Immature natural killer cell (primary cell): ENCODE measurements around the gene LILRA1. TPM values are rescaled to one million over a fixed set of nuclear protein-coding genes. Genes with fewer than 3 reads are reported as not detected.
"Not testable (repeated sequence)": the region's sequence is repeated elsewhere in the genome, so short reads cannot be mapped to it uniquely, and the experiment has no call there.

Experiments
- DNase-seq, 3 donors: peaks; one replicate each; pipeline ENCODE4 v3.0.0; 2022; ENCODE audit warnings: mixed read lengths in 1 of 3
- H3K27ac Mint-ChIP-seq, 6 donors: one replicate each; pipeline ENCODE4 v1.8.0; 2020; ENCODE audit warnings: mixed read lengths in 6 of 6, mild to moderate bottlenecking in 5 of 6, inconsistent platforms in 4 of 6, moderate library complexity in 3 of 6
- H3K27me3 Mint-ChIP-seq, 3 donors: one replicate each; pipeline ENCODE4 v1.8.0; 2020 to 2021; ENCODE audit warnings: low read depth in 3 of 3, mild to moderate bottlenecking in 3 of 3, mixed read lengths in 3 of 3, moderate library complexity in 3 of 3, inconsistent platforms in 1 of 3
- H3K36me3 Mint-ChIP-seq, 3 donors: one replicate each; pipeline ENCODE4 v1.8.0; 2020; ENCODE audit warnings: mixed read lengths in 3 of 3, inconsistent platforms in 2 of 3, mild to moderate bottlenecking in 2 of 3
- H3K4me1 Mint-ChIP-seq, 2 donors: one replicate each; pipeline ENCODE4 v1.8.0; 2020; ENCODE audit warnings: inconsistent platforms in 2 of 2, mild to moderate bottlenecking in 2 of 2, mixed read lengths in 2 of 2, moderate library complexity in 1 of 2
- H3K4me3 Mint-ChIP-seq, 5 donors: one replicate each; pipeline ENCODE4 v1.8.0; 2020; ENCODE audit warnings: mild to moderate bottlenecking in 5 of 5, mixed read lengths in 5 of 5, inconsistent platforms in 3 of 5, moderate library complexity in 3 of 5
- H3K9me3 Mint-ChIP-seq, 6 donors: one replicate each; pipeline ENCODE4 v1.8.0; 2020; ENCODE audit warnings: mild to moderate bottlenecking in 6 of 6, mixed read lengths in 6 of 6, inconsistent platforms in 4 of 6, moderate library complexity in 3 of 6
- polyA plus RNA-seq, 3 donors: library from polyadenylated mRNA; unstranded; fragments of 300-500 nt; fragmentation: Illumina TruSeq; gene quantifications; one replicate each; pipeline ENCODE4 v1.2.3, GENCODE V29; 2021

Gene LILRA1
- polyA plus RNA-seq, 3 donors from 2014 or later, result 0.47 to 3.4 (median 1.1) TPM

DNA sequence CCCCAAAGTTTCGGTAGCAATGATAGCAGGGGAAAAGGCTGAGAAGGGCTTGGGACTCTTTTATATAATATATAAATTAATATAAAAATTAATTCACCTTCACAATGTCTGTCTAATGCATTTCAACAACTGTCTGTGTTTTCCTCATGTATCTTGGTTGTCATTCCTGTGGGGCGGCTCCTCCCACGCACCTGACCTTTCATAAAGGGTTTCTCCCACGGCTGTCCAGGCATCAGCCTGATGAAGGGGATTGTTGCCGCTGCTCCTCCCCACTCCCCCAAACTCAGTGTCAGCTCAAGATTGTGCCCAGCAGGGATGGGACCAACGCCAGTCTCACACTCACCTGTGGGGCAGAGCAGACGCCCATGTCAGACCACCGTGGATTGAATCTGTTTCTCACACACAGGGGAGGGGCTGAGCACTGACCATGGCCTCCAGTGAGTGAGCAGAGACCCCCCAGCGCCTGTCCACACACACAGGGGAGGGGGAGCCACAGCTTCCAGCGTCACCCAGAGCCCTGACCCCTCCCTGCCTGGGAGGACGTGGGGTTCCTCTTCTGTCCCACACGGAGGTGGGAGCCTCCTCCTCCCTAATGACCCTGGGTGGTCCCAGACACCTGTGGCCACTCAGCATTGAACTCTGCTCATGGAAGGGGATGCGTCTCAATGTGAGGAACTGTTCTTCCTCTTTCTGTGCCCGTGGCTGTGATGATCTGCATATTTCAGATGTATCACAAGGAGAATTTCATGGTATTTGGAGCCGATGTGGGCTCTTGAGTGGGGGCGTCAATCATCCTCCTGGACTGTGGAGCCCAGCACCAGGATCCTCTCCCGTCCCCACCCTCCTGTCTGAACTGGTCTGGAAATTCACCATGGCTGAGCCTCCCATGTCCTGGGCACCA is 21.5 kb upstream of the LILRA1 start:
- H3K36me3 Mint-ChIP-seq, result not testable (repeated sequence)
- peaks cover 11 to 24% (median 16%) of the 10 kb centered on the region in 3 donors for H3K27me3 Mint-ChIP-seq

DNA sequence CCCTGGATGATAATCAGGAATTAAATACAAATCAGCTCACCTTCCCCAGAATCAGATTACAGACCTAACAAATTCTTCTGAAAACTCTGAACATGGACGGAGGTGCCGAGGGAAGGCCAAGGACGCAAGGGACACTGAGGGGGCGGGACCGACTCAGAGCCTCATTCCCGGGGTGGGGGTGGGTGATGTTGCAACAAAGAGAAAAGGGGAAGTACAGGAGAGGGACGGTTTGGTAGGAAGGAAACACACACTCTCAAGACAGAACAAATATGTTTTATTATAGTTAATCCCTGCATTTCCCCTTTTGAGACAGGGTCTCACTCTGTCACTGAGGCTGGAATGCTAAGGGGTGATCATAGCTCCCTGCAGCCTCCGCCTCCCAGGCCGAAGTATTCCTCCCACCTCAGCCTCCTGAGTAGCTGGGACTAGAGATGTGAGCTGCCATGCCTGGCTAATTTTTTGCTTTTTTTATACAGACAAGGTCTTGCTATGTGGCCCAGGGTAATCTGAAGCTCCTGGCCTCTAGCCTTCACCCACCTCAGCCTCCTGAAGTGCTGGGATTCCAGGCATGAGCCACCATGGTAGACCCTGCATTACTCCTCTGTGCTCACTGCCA is 20.6 kb upstream of the LILRA1 start:
- no peaks in the 10 kb centered on the region for H3K36me3 Mint-ChIP-seq
- no peak for DNase-seq
- H3K27me3 Mint-ChIP-seq, result peaks cover 11 to 24% (median 16%) of the 10 kb centered on the region in 3 donors
- H3K4me1 Mint-ChIP-seq, result peaks cover 25 to 26% of the 10 kb centered on the region in 2 donors
- no peak overlapping the region for H3K27ac Mint-ChIP-seq
- H3K4me3 Mint-ChIP-seq, result peak overlapping the region in 2 of 5 donors; percentile 49 to 67
- H3K9me3 Mint-ChIP-seq, result no peaks in the 10 kb centered on the region

More for the DNA sequence above, 21.5 kb upstream of the LILRA1 start:
- DNase-seq, H3K9me3 Mint-ChIP-seq, H3K4me3 Mint-ChIP-seq, H3K27ac Mint-ChIP-seq: not testable (repeated sequence)
- H3K4me1 Mint-ChIP-seq, result peaks cover 26 to 32% of the 10 kb centered on the region in 2 donors

DNA sequence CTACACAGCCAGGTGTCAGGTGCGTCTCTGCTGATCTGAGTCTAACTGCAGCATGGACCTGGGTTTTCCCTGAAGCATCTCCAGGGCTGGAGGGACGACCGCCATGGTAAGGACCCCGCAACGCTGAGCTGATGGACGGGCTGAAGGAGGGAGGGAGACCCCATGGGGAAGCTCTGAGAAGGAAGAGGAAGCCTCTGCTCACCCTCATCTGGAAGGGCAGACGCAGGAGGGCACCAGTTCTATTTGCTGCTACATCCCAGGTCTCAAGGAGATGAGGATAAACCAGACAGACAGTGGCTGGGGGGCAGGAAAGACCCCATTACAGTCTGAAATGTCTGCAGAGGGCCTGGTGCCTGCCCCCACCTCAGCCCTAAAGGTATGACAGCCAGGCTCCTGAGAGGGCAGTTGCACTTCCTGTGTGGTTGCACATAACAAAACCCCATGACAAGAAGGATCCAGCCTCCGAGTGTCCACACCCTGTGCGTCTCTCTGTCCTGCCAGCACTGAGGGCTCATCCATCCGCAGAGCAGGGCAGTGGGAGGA is 20.0 kb upstream of the LILRA1 start, which contains the start of gene LILRA2:
TSS of gene LILRA2 (plus strand) at position 461 of the 543 bp plus-strand sequence. CDS start 89 bp downstream, outside the sequence.
- peaks cover 19 to 20% of the 10 kb centered on the region in 2 donors for H3K4me1 Mint-ChIP-seq
- H3K27me3 Mint-ChIP-seq, result peaks cover 11 to 24% (median 16%) of the 10 kb centered on the region in 3 donors
- no peaks in the 10 kb centered on the region for H3K9me3 Mint-ChIP-seq
- DNase-seq, result peak in 2 of 3 donors; percentile 17 to 19
- H3K27ac Mint-ChIP-seq, result no peak within 1 kb of the TSS
- peak within 1 kb of the TSS in 4 of 5 donors; percentile 25 to 67 (median 42) for H3K4me3 Mint-ChIP-seq
- no peaks in the 10 kb centered on the region for H3K36me3 Mint-ChIP-seq

DNA sequence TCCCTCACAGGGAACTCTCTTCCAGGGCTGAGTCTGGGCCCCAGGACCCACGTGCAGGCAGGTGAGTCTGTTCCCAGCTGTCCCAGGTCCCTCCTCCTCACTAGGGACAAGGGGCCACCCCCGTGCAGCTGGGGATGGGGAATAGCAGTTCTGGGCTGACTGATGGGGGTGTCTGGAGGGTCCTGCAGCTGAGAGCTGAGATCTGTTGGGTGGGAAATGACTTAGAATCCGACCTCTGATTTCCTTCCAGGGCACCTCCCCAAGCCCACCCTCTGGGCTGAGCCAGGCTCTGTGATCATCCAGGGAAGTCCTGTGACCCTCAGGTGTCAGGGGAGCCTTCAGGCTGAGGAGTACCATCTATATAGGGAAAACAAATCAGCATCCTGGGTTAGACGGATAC is 19.4 kb upstream of the LILRA1 start:
- no peaks in the 10 kb centered on the region for H3K36me3 Mint-ChIP-seq
- peaks cover 13 to 16% of the 10 kb centered on the region in 2 donors for H3K4me1 Mint-ChIP-seq
- H3K9me3 Mint-ChIP-seq, result peaks cover 0 to 2% (median 0%) of the 10 kb centered on the region in 6 donors
- H3K27ac Mint-ChIP-seq, result no peak overlapping the region
- peaks cover 8 to 27% (median 16%) of the 10 kb centered on the region in 3 donors for H3K27me3 Mint-ChIP-seq
- no peak for DNase-seq
- peak overlapping the region in 2 of 5 donors; percentile 35 to 67 for H3K4me3 Mint-ChIP-seq

DNA sequence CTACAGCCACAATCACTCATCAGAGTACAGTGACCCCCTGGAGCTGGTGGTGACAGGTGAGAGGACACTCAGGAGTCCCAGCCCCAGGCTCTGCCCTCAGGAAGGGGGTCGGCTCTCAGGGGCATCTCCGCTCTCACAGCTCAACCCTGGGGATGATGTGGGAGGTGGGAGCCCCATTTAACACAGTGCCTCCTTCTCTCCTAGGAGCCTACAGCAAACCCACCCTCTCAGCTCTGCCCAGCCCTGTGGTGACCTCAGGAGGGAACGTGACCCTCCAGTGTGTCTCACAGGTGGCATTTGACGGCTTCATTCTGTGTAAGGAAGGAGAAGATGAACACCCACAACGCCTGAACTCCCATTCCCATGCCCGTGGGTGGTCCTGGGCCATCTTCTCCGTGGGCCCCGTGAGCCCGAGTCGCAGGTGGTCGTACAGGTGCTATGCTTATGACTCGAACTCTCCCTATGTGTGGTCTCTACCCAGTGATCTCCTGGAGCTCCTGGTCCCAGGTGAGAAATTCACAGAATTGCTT is 18.8 kb upstream of the LILRA1 start:
- peaks cover 0 to 2% (median 0%) of the 10 kb centered on the region in 6 donors for H3K9me3 Mint-ChIP-seq
- H3K4me3 Mint-ChIP-seq, result no peak overlapping the region
- H3K36me3 Mint-ChIP-seq, result no peaks in the 10 kb centered on the region
- peaks cover 13 to 16% of the 10 kb centered on the region in 2 donors for H3K4me1 Mint-ChIP-seq
- no peak overlapping the region for H3K27ac Mint-ChIP-seq
- no peak for DNase-seq
- peaks cover 7 to 28% (median 15%) of the 10 kb centered on the region in 3 donors for H3K27me3 Mint-ChIP-seq

DNA sequence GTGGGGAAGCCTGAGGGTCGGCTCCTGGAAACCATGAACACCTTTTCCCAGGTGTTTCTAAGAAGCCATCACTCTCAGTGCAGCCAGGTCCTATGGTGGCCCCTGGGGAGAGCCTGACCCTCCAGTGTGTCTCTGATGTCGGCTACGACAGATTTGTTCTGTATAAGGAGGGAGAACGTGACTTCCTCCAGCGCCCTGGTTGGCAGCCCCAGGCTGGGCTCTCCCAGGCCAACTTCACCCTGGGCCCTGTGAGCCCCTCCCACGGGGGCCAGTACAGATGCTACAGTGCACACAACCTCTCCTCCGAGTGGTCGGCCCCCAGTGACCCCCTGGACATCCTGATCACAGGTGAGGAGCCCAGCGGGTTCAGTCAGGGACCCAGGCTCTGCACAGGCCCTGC is 18.2 kb upstream of the LILRA1 start:
- H3K9me3 Mint-ChIP-seq, H3K27ac Mint-ChIP-seq, H3K4me3 Mint-ChIP-seq, H3K36me3 Mint-ChIP-seq, DNase-seq: not testable (repeated sequence)
- H3K27me3 Mint-ChIP-seq, result peaks cover 3 to 28% (median 15%) of the 10 kb centered on the region in 3 donors
- peaks cover 13 to 16% of the 10 kb centered on the region in 2 donors for H3K4me1 Mint-ChIP-seq

DNA sequence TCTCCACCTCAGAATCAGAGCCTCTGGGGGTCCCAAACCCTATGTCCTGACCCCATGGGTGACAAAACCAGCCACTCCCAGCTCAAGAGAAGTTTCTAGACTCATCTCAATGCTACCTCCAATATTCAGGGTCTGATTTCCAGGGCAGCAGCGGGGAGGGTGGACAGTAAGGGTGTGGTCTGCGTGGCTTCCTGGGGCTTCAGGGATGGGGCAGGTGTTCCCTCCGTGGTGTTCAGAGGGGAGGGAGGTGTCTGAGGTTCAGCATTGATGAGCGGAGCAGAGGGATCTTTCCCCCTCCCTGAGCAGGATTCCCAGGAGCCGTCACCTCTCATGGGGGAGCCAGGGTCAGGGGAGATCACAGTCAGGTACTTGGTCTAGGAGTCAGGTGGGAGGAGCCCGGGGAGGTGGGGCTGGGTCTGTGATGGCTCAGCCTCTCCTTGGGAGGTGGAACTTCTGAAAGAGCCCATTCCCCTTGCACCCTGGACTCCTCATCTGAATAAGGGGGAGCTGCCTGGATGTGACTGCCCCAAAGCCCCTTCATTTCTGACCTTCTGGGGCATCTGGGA is 16.9 kb upstream of the LILRA1 start:
- peaks cover 13 to 16% of the 10 kb centered on the region in 2 donors for H3K4me1 Mint-ChIP-seq
- H3K4me3 Mint-ChIP-seq, result peak overlapping the region in 1 of 5 donors; percentile 38
- DNase-seq, result no peak
- no peak overlapping the region for H3K27ac Mint-ChIP-seq
- no peaks in the 10 kb centered on the region for H3K36me3 Mint-ChIP-seq
- peaks cover 0 to 2% (median 0%) of the 10 kb centered on the region in 6 donors for H3K9me3 Mint-ChIP-seq
- H3K27me3 Mint-ChIP-seq, result peaks cover 3 to 28% (median 17%) of the 10 kb centered on the region in 3 donors

DNA sequence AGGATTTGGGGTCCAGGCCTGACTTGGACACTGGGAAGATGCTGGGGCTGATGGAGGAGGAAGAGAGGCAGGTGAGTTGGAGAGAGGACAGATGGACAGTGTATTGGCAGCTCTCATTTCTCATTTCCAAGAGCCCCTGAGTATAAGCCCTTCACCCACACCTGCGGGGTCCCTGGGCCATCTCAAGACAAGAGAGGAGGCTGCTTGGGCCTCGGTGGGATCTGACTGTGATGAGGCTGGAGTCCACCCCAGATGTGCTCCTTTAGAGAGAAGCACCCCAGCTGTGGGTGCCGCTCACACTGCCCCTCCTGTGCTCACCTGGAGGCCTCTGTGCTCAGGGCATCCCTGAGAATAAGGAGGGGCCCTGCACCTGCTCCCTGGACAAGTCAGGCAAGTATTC is 16.1 kb upstream of the LILRA1 start:
- no peak overlapping the region for H3K4me3 Mint-ChIP-seq
- peaks cover 0 to under 1% (median 0%) of the 10 kb centered on the region in 3 donors for H3K36me3 Mint-ChIP-seq
- DNase-seq, result no peak
- H3K9me3 Mint-ChIP-seq, result peaks cover 0 to 2% (median 0%) of the 10 kb centered on the region in 6 donors
- H3K4me1 Mint-ChIP-seq, result peaks cover 13 to 16% of the 10 kb centered on the region in 2 donors
- H3K27me3 Mint-ChIP-seq, result peaks cover 3 to 22% (median 14%) of the 10 kb centered on the region in 3 donors
- no peak overlapping the region for H3K27ac Mint-ChIP-seq

DNA sequence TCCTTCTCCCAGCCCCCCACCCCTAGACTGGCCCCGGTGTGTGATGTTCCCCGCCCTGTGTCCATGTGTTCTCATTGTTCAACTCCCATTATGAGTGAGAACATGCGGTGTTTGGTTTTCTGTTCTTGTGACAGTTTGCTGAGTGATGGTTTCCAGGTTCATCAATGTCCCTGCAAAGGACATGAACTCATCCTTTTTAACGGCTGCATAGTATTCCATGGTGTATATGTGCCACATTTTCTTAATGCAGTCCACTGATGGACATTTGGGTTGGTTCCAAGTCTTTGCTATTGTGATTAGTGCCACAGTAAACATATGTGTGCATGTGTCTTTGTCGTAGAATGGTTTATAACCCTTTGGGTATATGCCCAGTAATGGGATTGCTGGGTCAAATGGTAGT is 15.2 kb upstream of the LILRA1 start:
- not testable (repeated sequence) for H3K4me3 Mint-ChIP-seq, H3K9me3 Mint-ChIP-seq, H3K36me3 Mint-ChIP-seq, H3K4me1 Mint-ChIP-seq, H3K27ac Mint-ChIP-seq, DNase-seq
- H3K27me3 Mint-ChIP-seq, result peaks cover 3 to 24% (median 13%) of the 10 kb centered on the region in 3 donors

DNA sequence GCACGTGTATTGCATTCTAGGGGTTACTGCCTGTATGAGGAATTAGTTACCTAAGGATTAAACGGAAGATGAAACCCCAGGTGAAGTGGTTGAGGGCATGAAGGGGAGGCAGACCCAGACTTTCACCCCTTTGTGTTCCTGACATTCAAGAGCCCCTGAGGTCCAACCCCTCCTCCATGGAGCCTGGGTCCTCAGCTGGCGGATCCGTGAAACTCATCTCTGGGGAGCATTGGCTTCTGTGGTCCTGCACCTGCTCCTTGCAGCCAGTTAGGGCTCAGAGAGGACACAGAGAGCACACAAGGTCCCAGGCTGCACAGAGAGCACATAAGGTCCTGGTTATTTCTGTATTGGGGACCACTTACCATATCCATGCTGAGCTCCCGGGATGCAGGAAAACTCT is 7.0 kb upstream of the LILRA1 start:
- H3K27me3 Mint-ChIP-seq, result peaks cover 6 to 28% (median 11%) of the 10 kb centered on the region in 3 donors
- peaks cover 0 to 2% (median 0%) of the 10 kb centered on the region in 6 donors for H3K9me3 Mint-ChIP-seq
- no peak overlapping the region for H3K27ac Mint-ChIP-seq

DNA sequence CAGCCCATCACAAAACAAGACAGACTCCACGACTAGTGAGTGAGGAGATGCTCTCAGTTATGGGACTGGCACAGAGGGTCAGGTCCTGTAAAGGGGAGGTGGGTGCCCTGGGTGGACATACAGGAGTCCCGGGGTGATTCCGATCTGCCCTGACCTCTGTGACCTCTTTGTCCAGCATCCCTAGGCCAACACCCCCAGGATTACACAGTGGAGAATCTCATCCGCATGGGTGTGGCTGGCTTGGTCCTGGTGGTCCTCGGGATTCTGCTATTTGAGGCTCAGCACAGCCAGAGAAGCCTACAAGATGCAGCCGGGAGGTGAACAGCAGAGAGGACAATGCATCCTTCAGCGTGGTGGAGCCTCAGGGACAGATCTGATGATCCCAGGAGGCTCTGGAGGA is 6.4 kb upstream of the LILRA1 start:
- Mint-ChIP-seq H3K4me1 (no peaks in the 10 kb centered on the region), H3K4me3 (no peak overlapping the region), H3K36me3 (peaks cover 0 to 7% (median 0%) of the 10 kb centered on the region in 3 donors), H3K27me3 (peaks cover 4 to 28% (median 10%) of the 10 kb centered on the region in 3 donors), H3K9me3 (peaks cover 0 to 2% (median 0%) of the 10 kb centered on the region in 6 donors), H3K27ac (no peak overlapping the region)
- DNase-seq, result no peak

More for the DNA sequence above, 7.0 kb upstream of the LILRA1 start:
- peaks cover 0 to 7% (median 0%) of the 10 kb centered on the region in 3 donors for H3K36me3 Mint-ChIP-seq
- no peak overlapping the region for H3K4me3 Mint-ChIP-seq
- no peaks in the 10 kb centered on the region for H3K4me1 Mint-ChIP-seq
- no peak for DNase-seq

DNA sequence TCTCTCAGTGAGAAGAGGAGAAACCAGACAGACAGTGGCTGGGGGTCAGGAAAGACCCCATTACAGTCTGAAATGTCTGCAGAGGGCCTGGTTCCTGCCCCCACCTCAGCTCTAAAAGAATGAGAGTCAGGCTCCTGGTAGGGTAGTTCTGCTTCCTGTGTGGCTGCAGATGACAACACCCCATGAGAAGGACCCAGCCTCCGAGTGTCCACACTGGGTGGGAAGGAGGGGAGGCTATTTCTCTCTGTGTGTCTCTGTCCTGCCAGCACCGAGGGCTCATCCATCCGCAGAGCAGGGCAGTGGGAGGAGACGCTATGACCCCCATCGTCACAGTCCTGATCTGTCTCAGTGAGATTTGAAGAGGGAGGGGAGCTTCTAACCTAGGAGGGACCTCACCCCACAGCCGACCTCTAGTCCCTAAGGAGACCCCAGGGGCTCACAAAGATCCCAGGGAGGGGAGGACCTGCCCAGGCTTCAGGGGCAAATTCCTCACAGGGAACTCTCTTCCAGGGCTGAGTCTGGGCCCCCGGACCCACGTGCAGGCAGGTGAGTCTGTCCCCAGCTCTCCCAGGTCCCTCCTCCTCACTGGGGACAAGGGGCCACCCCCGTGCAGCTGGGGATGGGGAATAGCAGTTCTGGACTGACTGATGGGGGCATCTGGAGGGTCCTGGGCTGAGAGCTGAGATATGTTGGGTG is 647 bp downstream of the LILRA1 start:
- H3K4me3 Mint-ChIP-seq, result peak overlapping the region in 1 of 5 donors; percentile 13
- H3K27me3 Mint-ChIP-seq, result peaks cover 3 to 15% (median 6%) of the 10 kb centered on the region in 3 donors
- not testable (repeated sequence) for DNase-seq, H3K4me1 Mint-ChIP-seq, H3K27ac Mint-ChIP-seq, H3K36me3 Mint-ChIP-seq, H3K9me3 Mint-ChIP-seq

DNA sequence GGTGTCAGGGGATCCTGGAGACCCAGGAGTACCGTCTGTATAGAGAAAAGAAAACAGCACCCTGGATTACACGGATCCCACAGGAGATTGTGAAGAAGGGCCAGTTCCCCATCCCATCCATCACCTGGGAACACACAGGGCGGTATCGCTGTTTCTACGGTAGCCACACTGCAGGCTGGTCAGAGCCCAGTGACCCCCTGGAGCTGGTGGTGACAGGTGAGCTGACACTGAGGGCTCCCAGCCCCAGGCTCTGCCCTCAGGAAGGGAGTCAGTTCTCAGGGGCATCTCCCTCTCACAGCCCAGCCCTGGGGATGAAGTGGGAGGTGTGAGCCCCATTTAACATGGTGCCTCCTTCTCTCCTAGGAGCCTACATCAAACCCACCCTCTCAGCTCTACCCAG is 1.3 kb downstream of the LILRA1 start:
- Mint-ChIP-seq H3K27me3 (peaks cover 2 to 15% (median 6%) of the 10 kb centered on the region in 3 donors), H3K4me3 (no peak overlapping the region), H3K9me3 (no peaks in the 10 kb centered on the region), H3K36me3 (no peaks in the 10 kb centered on the region), H3K4me1 (no peaks in the 10 kb centered on the region), H3K27ac (no peak overlapping the region)
- no peak for DNase-seq
